ENCODE results near the gene NAV2. TPM values are rescaled to one million over a fixed set of nuclear protein-coding genes. Genes with fewer than 3 reads are reported as not detected.

NAV2 gene
- polyA plus RNA-seq, 1 donor from 2014 or later, result 3.0 TPM

DNA sequence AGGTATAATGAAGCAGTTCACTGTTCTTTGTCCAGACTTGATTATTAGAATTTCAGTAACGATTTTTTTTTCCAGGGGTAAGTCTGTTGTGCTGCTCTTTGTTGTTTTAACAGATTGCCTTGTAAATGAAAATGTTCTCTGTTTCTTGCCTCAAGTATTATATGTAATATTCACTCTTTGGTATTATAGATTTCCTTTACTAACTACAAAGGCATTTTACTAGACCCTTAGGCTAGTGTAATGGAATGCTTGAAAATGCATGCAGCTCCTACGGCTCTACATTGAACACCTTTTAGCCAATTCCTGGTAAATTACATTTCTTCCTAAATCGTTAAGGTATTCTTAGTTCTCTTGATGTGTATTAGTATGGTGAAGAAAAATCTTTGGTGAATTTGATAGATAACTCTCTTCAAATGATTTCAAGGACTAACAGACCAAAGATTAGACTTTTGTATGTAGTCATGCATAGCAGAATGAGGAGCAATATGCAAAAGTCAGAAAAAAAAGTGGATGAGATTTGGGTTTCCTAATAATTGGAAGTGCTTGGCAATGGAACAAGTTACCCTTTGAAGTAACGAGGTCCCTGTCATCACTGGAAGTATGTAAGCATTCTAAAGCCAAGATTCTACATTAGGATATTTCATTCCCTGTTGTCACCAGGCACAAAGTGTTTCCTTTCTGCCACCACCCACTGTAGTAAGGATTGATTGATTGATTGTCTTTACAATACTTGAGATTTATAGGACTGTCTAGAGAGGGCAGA lies 334.6 kb downstream of the NAV2 start:
- Histone ChIP-seq H3K9me2 (ENCODE audit: insufficient read depth, low read length) (no peaks in the 10 kb centered on the region), H2AFZ (ENCODE audit: low read depth, low read length) (no peak overlapping the region), H3K79me2 (replicated peaks; ENCODE audit: insufficient read depth, low read length) (no peaks in the 10 kb centered on the region), H3K9me3 (ENCODE audit: low read length) (no peaks in the 10 kb centered on the region), H3K36me3 (ENCODE audit: insufficient read depth, low read length) (no peaks in the 10 kb centered on the region), H3K4me3 (ENCODE audit: low read length) (no peak overlapping the region), H3K27me3 (ENCODE audit: insufficient read depth, low read depth, low read length) (no peaks in the 10 kb centered on the region), H3F3A (ENCODE audit: insufficient read depth, low read length, poor library complexity, severe bottlenecking) (peaks cover 3% of the 10 kb centered on the region), H3K9ac (ENCODE audit: low read length) (no peak overlapping the region), H3K4me2 (ENCODE audit: low read length) (no peak overlapping the region), H3K27ac (ENCODE audit: low read length) (no peak overlapping the region), H4K20me1 (ENCODE audit: insufficient read depth) (no peaks in the 10 kb centered on the region)
- TF ChIP-seq EZH2 (IDR thresholded peaks at IDR 0.05; ENCODE audit: borderline replicate concordance, insufficient read depth, low read length, poor library complexity, severe bottlenecking), result no peak
- TF ChIP-seq RAD21 (conservative IDR thresholded peaks at IDR 0.05), result no peak
- no peak for TF ChIP-seq EP300 (conservative IDR thresholded peaks at IDR 0.05; ENCODE audit: poor library complexity, severe bottlenecking)
- TF ChIP-seq, protein P1, sequence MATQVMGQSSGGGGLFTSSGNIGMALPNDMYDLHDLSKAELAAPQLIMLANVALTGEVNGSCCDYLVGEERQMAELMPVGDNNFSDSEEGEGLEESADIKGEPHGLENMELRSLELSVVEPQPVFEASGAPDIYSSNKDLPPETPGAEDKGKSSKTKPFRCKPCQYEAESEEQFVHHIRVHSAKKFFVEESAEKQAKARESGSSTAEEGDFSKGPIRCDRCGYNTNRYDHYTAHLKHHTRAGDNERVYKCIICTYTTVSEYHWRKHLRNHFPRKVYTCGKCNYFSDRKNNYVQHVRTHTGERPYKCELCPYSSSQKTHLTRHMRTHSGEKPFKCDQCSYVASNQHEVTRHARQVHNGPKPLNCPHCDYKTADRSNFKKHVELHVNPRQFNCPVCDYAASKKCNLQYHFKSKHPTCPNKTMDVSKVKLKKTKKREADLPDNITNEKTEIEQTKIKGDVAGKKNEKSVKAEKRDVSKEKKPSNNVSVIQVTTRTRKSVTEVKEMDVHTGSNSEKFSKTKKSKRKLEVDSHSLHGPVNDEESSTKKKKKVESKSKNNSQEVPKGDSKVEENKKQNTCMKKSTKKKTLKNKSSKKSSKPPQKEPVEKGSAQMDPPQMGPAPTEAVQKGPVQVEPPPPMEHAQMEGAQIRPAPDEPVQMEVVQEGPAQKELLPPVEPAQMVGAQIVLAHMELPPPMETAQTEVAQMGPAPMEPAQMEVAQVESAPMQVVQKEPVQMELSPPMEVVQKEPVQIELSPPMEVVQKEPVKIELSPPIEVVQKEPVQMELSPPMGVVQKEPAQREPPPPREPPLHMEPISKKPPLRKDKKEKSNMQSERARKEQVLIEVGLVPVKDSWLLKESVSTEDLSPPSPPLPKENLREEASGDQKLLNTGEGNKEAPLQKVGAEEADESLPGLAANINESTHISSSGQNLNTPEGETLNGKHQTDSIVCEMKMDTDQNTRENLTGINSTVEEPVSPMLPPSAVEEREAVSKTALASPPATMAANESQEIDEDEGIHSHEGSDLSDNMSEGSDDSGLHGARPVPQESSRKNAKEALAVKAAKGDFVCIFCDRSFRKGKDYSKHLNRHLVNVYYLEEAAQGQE (IDR thresholded peaks at IDR 0.05; ENCODE audit: borderline replicate concordance), result no peak
- no peak for TF ChIP-seq SMC3 (conservative IDR thresholded peaks at IDR 0.05; ENCODE audit: poor library complexity)
- no peak for TF ChIP-seq MXI1 (conservative IDR thresholded peaks at IDR 0.05; ENCODE audit: poor library complexity, severe bottlenecking)
- no peak for TF ChIP-seq POLR2AphosphoS5 (IDR thresholded peaks at IDR 0.05)
- no peak for TF ChIP-seq TAF1 (IDR thresholded peaks at IDR 0.05; ENCODE audit: low read depth)
- TF ChIP-seq, protein P2, sequence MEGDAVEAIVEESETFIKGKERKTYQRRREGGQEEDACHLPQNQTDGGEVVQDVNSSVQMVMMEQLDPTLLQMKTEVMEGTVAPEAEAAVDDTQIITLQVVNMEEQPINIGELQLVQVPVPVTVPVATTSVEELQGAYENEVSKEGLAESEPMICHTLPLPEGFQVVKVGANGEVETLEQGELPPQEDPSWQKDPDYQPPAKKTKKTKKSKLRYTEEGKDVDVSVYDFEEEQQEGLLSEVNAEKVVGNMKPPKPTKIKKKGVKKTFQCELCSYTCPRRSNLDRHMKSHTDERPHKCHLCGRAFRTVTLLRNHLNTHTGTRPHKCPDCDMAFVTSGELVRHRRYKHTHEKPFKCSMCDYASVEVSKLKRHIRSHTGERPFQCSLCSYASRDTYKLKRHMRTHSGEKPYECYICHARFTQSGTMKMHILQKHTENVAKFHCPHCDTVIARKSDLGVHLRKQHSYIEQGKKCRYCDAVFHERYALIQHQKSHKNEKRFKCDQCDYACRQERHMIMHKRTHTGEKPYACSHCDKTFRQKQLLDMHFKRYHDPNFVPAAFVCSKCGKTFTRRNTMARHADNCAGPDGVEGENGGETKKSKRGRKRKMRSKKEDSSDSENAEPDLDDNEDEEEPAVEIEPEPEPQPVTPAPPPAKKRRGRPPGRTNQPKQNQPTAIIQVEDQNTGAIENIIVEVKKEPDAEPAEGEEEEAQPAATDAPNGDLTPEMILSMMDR (IDR thresholded peaks at IDR 0.05; ENCODE audit: poor library complexity, severe bottlenecking), result no peak

- Histone ChIP-seq H3K4me3 (ENCODE audit: low read length) (no peak overlapping the region), H4K20me1 (ENCODE audit: insufficient read depth) (no peaks in the 10 kb centered on the region), H3K4me2 (ENCODE audit: low read length) (no peak overlapping the region), H3K9ac (ENCODE audit: low read length) (no peak overlapping the region), H3K9me2 (ENCODE audit: insufficient read depth, low read length) (no peaks in the 10 kb centered on the region), H3K27me3 (ENCODE audit: insufficient read depth, low read depth, low read length) (no peaks in the 10 kb centered on the region), H3K27ac (ENCODE audit: low read length) (no peak overlapping the region), H3K36me3 (ENCODE audit: insufficient read depth, low read length) (no peaks in the 10 kb centered on the region), H3K79me2 (replicated peaks; ENCODE audit: insufficient read depth, low read length) (no peaks in the 10 kb centered on the region), H3K9me3 (ENCODE audit: low read length) (no peaks in the 10 kb centered on the region), H3F3A (ENCODE audit: insufficient read depth, low read length, poor library complexity, severe bottlenecking) (peaks cover 3% of the 10 kb centered on the region), H2AFZ (ENCODE audit: low read depth, low read length) (no peak overlapping the region)
- TF ChIP-seq, protein P1 (IDR thresholded peaks at IDR 0.05; ENCODE audit: borderline replicate concordance), result no peak
- TF ChIP-seq SMC3 (conservative IDR thresholded peaks at IDR 0.05; ENCODE audit: poor library complexity), result no peak
- TF ChIP-seq RAD21 (conservative IDR thresholded peaks at IDR 0.05), result no peak
- no peak for TF ChIP-seq TAF1 (IDR thresholded peaks at IDR 0.05; ENCODE audit: low read depth)
- no peak for TF ChIP-seq POLR2AphosphoS5 (IDR thresholded peaks at IDR 0.05)
- TF ChIP-seq, protein P2 (IDR thresholded peaks at IDR 0.05; ENCODE audit: poor library complexity, severe bottlenecking), result no peak
- TF ChIP-seq MXI1 (conservative IDR thresholded peaks at IDR 0.05; ENCODE audit: poor library complexity, severe bottlenecking), result no peak
- TF ChIP-seq EZH2 (IDR thresholded peaks at IDR 0.05; ENCODE audit: borderline replicate concordance, insufficient read depth, low read length, poor library complexity, severe bottlenecking), result no peak
- no peak for TF ChIP-seq EP300 (conservative IDR thresholded peaks at IDR 0.05; ENCODE audit: poor library complexity, severe bottlenecking)
Observed at GRCh38 chr11:20047769-20048154, 335.1 kb downstream of the NAV2 start.

All from neural cell (in vitro differentiated cells).